ENCODE measurements around the gene DDX3X. TPM values are rescaled to one million over a fixed set of nuclear protein-coding genes. Genes with fewer than 3 reads are reported as not detected.

Gene DDX3X
- total and polyA plus RNA-seq, 2 of the 4 experiments (the other 2 are of a cell fraction), result 64.8 to 229 TPM

- Histone ChIP-seq H3K27me3 (ENCODE audit: control insufficient read depth, insufficient read depth, low read length) (peaks cover 7% of the 10 kb centered on the region), H3K23ac (ENCODE audit: low read depth, low read length) (no peak overlapping the region), H2AFZ (replicated peaks; ENCODE audit: low read length, poor library complexity) (no peak overlapping the region), H3K9ac (ENCODE audit: low read depth, low read length) (no peak overlapping the region), H2AK5ac (ENCODE audit: low read depth, low read length) (no peak overlapping the region), H3K4ac (ENCODE audit: low read depth, low read length) (no peak overlapping the region), H3K79me1 (ENCODE audit: low read depth in 1 of 2, low read length in 2 of 2) (no peaks in the 10 kb centered on the region), H3K9me1 (ENCODE audit: insufficient read depth, low read length) (no peaks in the 10 kb centered on the region), H2AK9ac (replicated peaks; ENCODE audit: low read depth, low read length, poor library complexity) (no peak overlapping the region), H3K4me1 (ENCODE audit: control insufficient read depth, insufficient read depth, low read length) (no peaks in the 10 kb centered on the region), H3K4me3 (ENCODE audit: insufficient read depth, low read depth, low read length) (no peak overlapping the region), H3K14ac (replicated peaks; ENCODE audit: low read depth, low read length) (no peak overlapping the region), H3K36me3 (ENCODE audit: control insufficient read depth, insufficient read depth, low read length) (no peaks in the 10 kb centered on the region), H3K56ac (ENCODE audit: extremely low read depth, insufficient read depth, low read length) (no peak overlapping the region), H4K20me1 (ENCODE audit: insufficient read depth, low read length) (no peaks in the 10 kb centered on the region; the same call in 1 of the 2 replicates), H4K8ac (ENCODE audit: low read depth in 2 of 2, low read length in 2 of 2) (no peak overlapping the region), H2BK15ac (ENCODE audit: low read depth, low read length) (no peak overlapping the region), H3K18ac (ENCODE audit: low read depth, low read length) (no peak overlapping the region), H4K5ac (ENCODE audit: low read depth, low read length) (no peak overlapping the region), H2BK5ac (ENCODE audit: low read depth, low read length, poor library complexity, severe bottlenecking) (no peak overlapping the region), H3K4me2 (ENCODE audit: low read depth, low read length) (no peak overlapping the region), H2BK120ac (ENCODE audit: low read depth, low read length) (no peak overlapping the region), H3K27ac (ENCODE audit: insufficient read depth, low read length) (no peak overlapping the region), H3K9me3 (ENCODE audit: control insufficient read depth, insufficient read depth, low read length) (no peaks in the 10 kb centered on the region), H2BK20ac (ENCODE audit: low read depth, low read length) (no peak overlapping the region), H4K91ac (ENCODE audit: insufficient read depth, low read depth, low read length) (no peak overlapping the region)
- ChIA-PET CTCF (no interaction called here), POLR2A (ENCODE audit: unreplicated experiment) (interaction anchor here (0.6 kb wide), 1 partner anchor 108 kb away, joined by 3 read pairs; no protein-coding TSS in a partner anchor)
- dilution Hi-C loops (cut with HindIII; ENCODE audit: low sequenced_read_pairs, unreplicated experiment), result no loop called here
- in situ Hi-C loops (cut with MboI; ENCODE audit: low sequenced_read_pairs), result no loop called here
- no CpG with 5 or more reads among the region's 9 CpGs for WGBS, 2 experiments (ENCODE audit: extremely low coverage in 2 of 2, insufficient read length in 1 of 2)
- intact Hi-C loops (cut with micrococcal nuclease), result no loop called here
- no TSS peak for BruUV-seq (replicated peaks)
- ATAC-seq (ENCODE audit: low read depth) (no peak), DNase-seq (no peak)
- TF ChIP-seq NFE2L2 (IDR thresholded peaks at IDR 0.05; ENCODE audit: low read depth, low read length), result no peak
- no peak for TF ChIP-seq MAZ (IDR thresholded peaks at IDR 0.05; ENCODE audit: borderline replicate concordance, low read depth, low read length)
Measured at GRCh38 chrX:41391606-41392005, 57.6 kb downstream of the DDX3X start.

All from IMR-90 (cell line).